ENCODE results near the gene SDK1. TPM values are rescaled to one million over a fixed set of nuclear protein-coding genes. Genes with fewer than 3 reads are reported as not detected.

The SDK1 gene
- total and polyA plus RNA-seq, 4 experiments from 2014 or later, result 0.06 to 0.26 TPM; not detected in 2

- no peaks in the 10 kb centered on the region for H3K36me3 ChIP-seq (ENCODE audit: insufficient read depth, low read length)
- no peak overlapping the region for H3K27ac Mint-ChIP-seq
- no peak overlapping the region for H3K4me3 ChIP-seq (ENCODE audit: low read length in 2 of 2)
- H3K27ac ChIP-seq (ENCODE audit: low read depth, low read length), result no peak overlapping the region
- H3K9me3 ChIP-seq (ENCODE audit: control insufficient read depth in 1 of 2, low read length in 2 of 2), result no peaks in the 10 kb centered on the region
- CTCF ChIA-PET (ENCODE audit: partially characterized antibody), result no interaction called here
- no peaks in the 10 kb centered on the region for H3K9me3 Mint-ChIP-seq
- no peaks in the 10 kb centered on the region for H3K36me3 Mint-ChIP-seq
- POLR2A ChIA-PET (ENCODE audit: partially characterized antibody), result no interaction called here
- no peaks in the 10 kb centered on the region for H3K27me3 ChIP-seq (ENCODE audit: insufficient read depth, low read length)
- intact Hi-C loops (cut with micrococcal nuclease), result no loop called here
- no peaks in the 10 kb centered on the region for H3K4me1 ChIP-seq (ENCODE audit: insufficient read depth, low read length)
- peaks cover 8 to 9% (median 9%) of the 10 kb centered on the region in 4 donors for H3K4me1 Mint-ChIP-seq
- H3K4me3 Mint-ChIP-seq, result no peak overlapping the region
- DNase-seq, result no peak
- H3K27me3 Mint-ChIP-seq, result peaks cover 4 to 6% of the 10 kb centered on the region in 2 donors
Observed at GRCh38 chr7:4069268-4070095, 768.4 kb downstream of the SDK1 start.

- Mint-ChIP-seq H3K9me3 (no peaks in the 10 kb centered on the region), H3K27me3 (peaks cover 4 to 6% of the 10 kb centered on the region in 2 donors), H3K4me3 (no peak overlapping the region), H3K4me1 (peaks cover under 1 to 2% (median 2%) of the 10 kb centered on the region in 4 donors), H3K36me3 (no peaks in the 10 kb centered on the region), H3K27ac (no peak overlapping the region)
- Histone ChIP-seq H3K36me3 (ENCODE audit: insufficient read depth, low read length) (no peaks in the 10 kb centered on the region), H3K4me3 (ENCODE audit: low read length in 2 of 2) (no peak overlapping the region), H3K27me3 (ENCODE audit: insufficient read depth, low read length) (no peaks in the 10 kb centered on the region), H3K9me3 (ENCODE audit: control insufficient read depth in 1 of 2, low read length in 2 of 2) (no peaks in the 10 kb centered on the region), H3K4me1 (ENCODE audit: insufficient read depth, low read length) (no peaks in the 10 kb centered on the region), H3K27ac (ENCODE audit: low read depth, low read length) (no peak overlapping the region)
- POLR2A ChIA-PET (ENCODE audit: partially characterized antibody), result no interaction called here
- DNase-seq, result no peak
- CTCF ChIA-PET (ENCODE audit: partially characterized antibody), result no interaction called here
- intact Hi-C loops (cut with micrococcal nuclease), result no loop called here
Observed at GRCh38 chr7:4070214-4070613, 769.2 kb downstream of the SDK1 start.

GRCh38 chr7:4071370-4072058, 770.5 kb downstream of the SDK1 start:
- H3K9me3 Mint-ChIP-seq, result no peaks in the 10 kb centered on the region
- POLR2A ChIA-PET (ENCODE audit: partially characterized antibody), result no interaction called here
- DNase-seq, result no peak
- no peak overlapping the region for H3K27ac ChIP-seq (ENCODE audit: low read depth, low read length)
- CTCF ChIA-PET (ENCODE audit: partially characterized antibody), result no interaction called here
- H3K4me1 Mint-ChIP-seq, result no peaks in the 10 kb centered on the region
- no peaks in the 10 kb centered on the region for H3K36me3 ChIP-seq (ENCODE audit: insufficient read depth, low read length)
- H3K27me3 ChIP-seq (ENCODE audit: insufficient read depth, low read length), result no peaks in the 10 kb centered on the region
- no peak overlapping the region for H3K4me3 Mint-ChIP-seq
- intact Hi-C loops (cut with micrococcal nuclease), result no loop called here
- peaks cover 4 to 6% of the 10 kb centered on the region in 2 donors for H3K27me3 Mint-ChIP-seq
- no peaks in the 10 kb centered on the region for H3K36me3 Mint-ChIP-seq
- no peaks in the 10 kb centered on the region for H3K9me3 ChIP-seq (ENCODE audit: control insufficient read depth in 1 of 2, low read length in 2 of 2)
- H3K4me1 ChIP-seq (ENCODE audit: insufficient read depth, low read length), result no peaks in the 10 kb centered on the region
- no peak overlapping the region for H3K4me3 ChIP-seq (ENCODE audit: low read length in 2 of 2)
- no peak overlapping the region for H3K27ac Mint-ChIP-seq

GRCh38 chr7:4072161-4072925, 771.3 kb downstream of the SDK1 start:
- no peak for DNase-seq
- H3K27me3 Mint-ChIP-seq, result peaks cover 6% of the 10 kb centered on the region in 2 donors
- H3K4me1 ChIP-seq (ENCODE audit: insufficient read depth, low read length), result no peaks in the 10 kb centered on the region
- no peak overlapping the region for H3K4me3 ChIP-seq (ENCODE audit: low read length in 2 of 2)
- H3K4me3 Mint-ChIP-seq, result no peak overlapping the region
- no peak overlapping the region for H3K27ac ChIP-seq (ENCODE audit: low read depth, low read length)
- CTCF ChIA-PET (ENCODE audit: partially characterized antibody), result no interaction called here
- POLR2A ChIA-PET (ENCODE audit: partially characterized antibody), result no interaction called here
- intact Hi-C loops (cut with micrococcal nuclease), result no loop called here
- no peaks in the 10 kb centered on the region for H3K9me3 ChIP-seq (ENCODE audit: control insufficient read depth in 1 of 2, low read length in 2 of 2)
- no peak overlapping the region for H3K27ac Mint-ChIP-seq
- H3K36me3 Mint-ChIP-seq, result no peaks in the 10 kb centered on the region
- peaks cover 0 to 2% (median 0%) of the 10 kb centered on the region in 8 donors for H3K9me3 Mint-ChIP-seq
- H3K27me3 ChIP-seq (ENCODE audit: insufficient read depth, low read length), result no peaks in the 10 kb centered on the region
- no peaks in the 10 kb centered on the region for H3K36me3 ChIP-seq (ENCODE audit: insufficient read depth, low read length)
- H3K4me1 Mint-ChIP-seq, result no peaks in the 10 kb centered on the region

DNA sequence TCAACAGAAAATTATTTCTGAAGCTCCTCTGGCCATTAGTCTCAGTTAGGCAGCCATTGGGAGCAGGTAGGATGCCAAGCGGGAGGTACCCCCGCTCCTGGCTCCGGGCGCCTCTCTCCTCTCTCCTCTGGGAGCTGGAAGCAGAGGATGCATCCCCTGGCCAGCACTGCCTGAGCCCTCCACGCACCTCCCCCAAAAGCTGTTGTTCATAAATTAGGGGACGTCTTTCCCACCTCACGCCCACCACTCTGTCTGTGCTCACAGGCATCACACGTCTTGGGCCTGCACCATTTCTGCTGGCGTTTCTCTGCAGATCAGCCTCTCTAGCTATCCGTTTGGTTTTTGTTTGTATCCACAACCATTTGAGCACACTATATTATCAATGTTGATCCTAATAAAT, 772.0 kb downstream of the SDK1 start:
- H3K4me3 ChIP-seq (ENCODE audit: low read length in 2 of 2), result no peak overlapping the region
- intact Hi-C loops (cut with micrococcal nuclease), result no loop called here
- H3K27me3 Mint-ChIP-seq, result peaks cover 4 to 7% of the 10 kb centered on the region in 2 donors
- no peak for DNase-seq
- H3K9me3 ChIP-seq (ENCODE audit: control insufficient read depth in 1 of 2, low read length in 2 of 2), result no peaks in the 10 kb centered on the region
- H3K27ac Mint-ChIP-seq, result no peak overlapping the region
- no peaks in the 10 kb centered on the region for H3K27me3 ChIP-seq (ENCODE audit: insufficient read depth, low read length)
- ChIA-PET POLR2A (ENCODE audit: partially characterized antibody) (no interaction called here), CTCF (ENCODE audit: partially characterized antibody) (no interaction called here)
- no peaks in the 10 kb centered on the region for H3K4me1 ChIP-seq (ENCODE audit: insufficient read depth, low read length)
- H3K4me1 Mint-ChIP-seq, result no peaks in the 10 kb centered on the region
- peaks cover 0 to 4% (median 0%) of the 10 kb centered on the region in 8 donors for H3K9me3 Mint-ChIP-seq
- H3K36me3 ChIP-seq (ENCODE audit: insufficient read depth, low read length), result no peaks in the 10 kb centered on the region
- no peaks in the 10 kb centered on the region for H3K36me3 Mint-ChIP-seq
- no peak overlapping the region for H3K4me3 Mint-ChIP-seq
- no peak overlapping the region for H3K27ac ChIP-seq (ENCODE audit: low read depth, low read length)

DNA sequence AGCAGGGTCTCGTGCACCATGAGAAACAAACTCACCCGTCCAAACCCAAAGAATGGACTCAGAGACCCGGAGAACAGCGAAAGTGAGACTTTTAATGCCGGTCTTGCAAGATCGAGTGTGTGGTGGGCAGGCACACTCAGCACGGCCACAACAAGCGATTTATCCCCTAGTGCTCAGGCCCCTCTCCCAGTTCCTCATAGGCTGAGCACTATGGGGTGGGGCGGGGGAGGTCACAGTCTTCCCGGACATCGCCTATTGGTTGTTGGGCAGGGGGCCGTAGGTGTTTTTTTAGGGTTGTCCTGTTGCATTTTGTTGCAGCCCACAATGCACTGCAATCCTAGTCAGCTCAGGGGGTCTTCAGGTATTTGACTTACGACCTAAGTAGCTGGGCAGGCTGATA, 772.7 kb downstream of the SDK1 start:
- Mint-ChIP-seq H3K27ac (no peak overlapping the region), H3K9me3 (peaks cover 0 to 4% (median 0%) of the 10 kb centered on the region in 8 donors), H3K4me1 (no peaks in the 10 kb centered on the region), H3K36me3 (no peaks in the 10 kb centered on the region), H3K4me3 (no peak overlapping the region), H3K27me3 (peaks cover 4 to 7% of the 10 kb centered on the region in 2 donors)
- no peak overlapping the region for H3K27ac ChIP-seq (ENCODE audit: low read depth, low read length)
- no peak overlapping the region for H3K4me3 ChIP-seq (ENCODE audit: low read length in 2 of 2)
- no peaks in the 10 kb centered on the region for H3K4me1 ChIP-seq (ENCODE audit: insufficient read depth, low read length)
- H3K9me3 ChIP-seq (ENCODE audit: control insufficient read depth in 1 of 2, low read length in 2 of 2), result no peaks in the 10 kb centered on the region
- no peaks in the 10 kb centered on the region for H3K36me3 ChIP-seq (ENCODE audit: insufficient read depth, low read length)
- ChIA-PET POLR2A (ENCODE audit: partially characterized antibody) (no interaction called here), CTCF (ENCODE audit: partially characterized antibody) (no interaction called here)
- intact Hi-C loops (cut with micrococcal nuclease), result no loop called here
- no peaks in the 10 kb centered on the region for H3K27me3 ChIP-seq (ENCODE audit: insufficient read depth, low read length)
- DNase-seq, result no peak

DNA sequence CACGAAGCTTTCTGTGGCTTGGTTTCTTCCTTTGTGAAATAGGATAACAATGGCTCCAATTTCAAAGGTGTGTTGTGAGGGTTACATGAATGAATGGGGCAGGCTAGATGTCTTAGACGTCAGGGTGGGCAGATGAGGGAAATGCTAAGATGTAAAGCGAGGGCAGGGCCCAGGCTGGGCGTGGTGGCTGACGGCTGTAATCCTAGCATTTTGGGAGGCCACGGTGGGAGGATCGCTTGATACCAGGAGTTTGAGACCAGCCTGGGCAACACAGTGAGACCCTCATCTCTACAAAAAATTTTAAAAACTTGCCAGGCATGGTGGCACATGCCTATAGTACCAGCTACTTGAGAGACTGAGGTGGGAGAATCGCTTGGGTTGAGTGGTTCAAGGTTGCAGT, 773.4 kb downstream of the SDK1 start:
- H3K4me1 ChIP-seq (ENCODE audit: insufficient read depth, low read length), result no peaks in the 10 kb centered on the region
- no peaks in the 10 kb centered on the region for H3K4me1 Mint-ChIP-seq
- no peaks in the 10 kb centered on the region for H3K9me3 ChIP-seq (ENCODE audit: control insufficient read depth in 1 of 2, low read length in 2 of 2)
- peak overlapping the region in 1 of 7 donors; percentile 53 for H3K27ac Mint-ChIP-seq
- H3K4me3 ChIP-seq (ENCODE audit: low read length in 2 of 2), result no peak overlapping the region
- intact Hi-C loops (cut with micrococcal nuclease), result no loop called here
- H3K27me3 Mint-ChIP-seq, result peaks cover 4 to 7% of the 10 kb centered on the region in 2 donors
- H3K36me3 ChIP-seq (ENCODE audit: insufficient read depth, low read length), result no peaks in the 10 kb centered on the region
- peaks cover 0 to 4% (median 0%) of the 10 kb centered on the region in 8 donors for H3K9me3 Mint-ChIP-seq
- no peaks in the 10 kb centered on the region for H3K36me3 Mint-ChIP-seq
- H3K4me3 Mint-ChIP-seq, result no peak overlapping the region
- H3K27ac ChIP-seq (ENCODE audit: low read depth, low read length), result no peak overlapping the region
- H3K27me3 ChIP-seq (ENCODE audit: insufficient read depth, low read length), result no peaks in the 10 kb centered on the region
- ChIA-PET POLR2A (ENCODE audit: partially characterized antibody) (no interaction called here), CTCF (ENCODE audit: partially characterized antibody) (no interaction called here)
- no peak for DNase-seq

All from CD4-positive, alpha-beta memory T cell (primary cell).